GM13976 (cell line): ENCODE data around the gene TMCO4.

Source experiments
- DNase-seq: peaks from one replicate; pipeline ENCODE4 v3.0.0; 2012; ENCODE audit warnings: low spot score
- CTCF ChIP-seq: IDR thresholded peaks from 2 replicates; pipeline ENCODE4 v1.5.1; 2012; ENCODE audit warnings: borderline replicate concordance, mild to moderate bottlenecking; ENCODE audit not compliant: insufficient read depth; ENCODE audit errors: extremely low read depth, missing control alignments, control extremely low read depth
- in situ Hi-C: fragments of 300-500 bp; cut with MboI; formaldehyde crosslinking; loops from one replicate; pipeline ENCODE4 v1.12.0; 2022; ENCODE audit warnings: low sequenced_read_pairs, mixed read lengths, inconsistent platforms; ENCODE audit not compliant: unreplicated experiment

The TMCO4 gene

GRCh38 chr1:19682901-19683300 is 116.8 kb downstream of the TMCO4 start:
- no peak for DNase-seq
- TF ChIP-seq CTCF = no peak
- in situ Hi-C loops = no loop called here

- in situ Hi-C loops = no loop called here
- DNase-seq = no peak
- TF ChIP-seq CTCF = no peak
Measured at GRCh38 chr1:19682257-19682656, 117.5 kb downstream of the TMCO4 start.

DNA sequence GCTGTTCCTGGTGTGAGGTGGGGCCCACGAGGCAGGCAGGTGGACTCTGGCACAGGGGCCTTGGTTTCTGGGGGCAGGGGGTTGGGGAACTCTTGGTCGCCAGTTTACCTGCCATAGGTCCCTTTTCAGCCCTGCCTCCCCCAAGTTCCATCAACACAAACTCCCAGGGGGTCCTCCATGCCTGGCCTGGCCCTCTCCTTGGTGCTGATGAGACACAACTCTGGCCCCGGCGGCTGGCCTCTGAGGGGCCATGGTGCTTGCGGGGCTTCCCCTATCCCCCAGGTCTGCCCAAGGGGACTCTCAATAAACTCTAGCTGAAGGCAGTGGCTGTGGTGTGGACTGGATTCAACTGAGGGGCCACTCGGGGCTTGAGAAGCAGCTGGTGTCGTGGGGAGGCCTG is 119.1 kb downstream of the TMCO4 start:
- in situ Hi-C loops = no loop called here
- DNase-seq = no peak
- no peak for TF ChIP-seq CTCF

DNA sequence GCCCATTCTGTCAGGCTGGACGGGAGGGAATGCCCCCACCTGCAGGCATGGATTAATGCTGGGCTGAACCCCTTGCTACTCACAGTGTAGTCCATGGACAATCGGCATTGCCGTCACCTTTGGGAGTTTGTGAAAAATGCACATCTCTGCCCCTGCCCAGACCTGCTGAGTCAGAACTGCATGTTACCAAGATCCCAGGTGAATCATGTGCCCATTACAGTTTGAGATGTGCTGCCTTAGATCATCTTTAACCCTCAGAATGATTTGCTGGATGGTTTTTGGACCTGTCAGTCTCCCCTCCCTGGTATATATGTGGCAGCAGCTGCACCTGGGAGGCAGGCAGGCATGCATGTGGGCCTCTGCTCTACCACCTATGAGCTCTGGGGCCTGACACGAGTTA is 120.0 kb downstream of the TMCO4 start:
- no peak for TF ChIP-seq CTCF
- no peak for DNase-seq
- in situ Hi-C loops = no loop called here

- no peak for DNase-seq
- no peak for TF ChIP-seq CTCF
- in situ Hi-C loops = no loop called here
Measured at GRCh38 chr1:19678931-19679453, 120.7 kb downstream of the TMCO4 start.

DNA sequence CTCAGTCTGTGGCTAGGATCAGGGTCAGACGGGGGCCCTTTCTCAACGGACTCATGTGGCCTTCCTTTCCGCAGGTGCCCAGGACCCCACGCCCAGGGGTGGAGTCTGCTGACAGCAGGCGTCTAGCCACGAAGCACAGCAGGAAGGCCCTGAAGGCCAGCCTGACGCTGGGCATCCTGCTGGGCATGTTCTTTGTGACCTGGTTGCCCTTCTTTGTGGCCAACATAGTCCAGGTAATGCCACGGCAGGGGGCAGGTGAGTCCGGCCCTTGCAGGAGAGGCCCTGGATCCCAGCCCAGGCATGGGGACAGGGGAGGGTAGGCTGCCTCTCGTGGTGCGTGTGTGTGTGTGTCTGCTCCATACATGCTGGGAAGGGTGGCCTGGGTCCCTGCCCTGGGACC is 121.2 kb downstream of the TMCO4 start:
- in situ Hi-C loops = no loop called here
- TF ChIP-seq CTCF = no peak
- no peak for DNase-seq
